ENCODE data around the gene MRPL42.
"Not testable (repeated sequence)": the region's sequence is repeated elsewhere in the genome, so short reads cannot be mapped to it uniquely, and the experiment has no call there.

MRPL42 gene

DNA sequence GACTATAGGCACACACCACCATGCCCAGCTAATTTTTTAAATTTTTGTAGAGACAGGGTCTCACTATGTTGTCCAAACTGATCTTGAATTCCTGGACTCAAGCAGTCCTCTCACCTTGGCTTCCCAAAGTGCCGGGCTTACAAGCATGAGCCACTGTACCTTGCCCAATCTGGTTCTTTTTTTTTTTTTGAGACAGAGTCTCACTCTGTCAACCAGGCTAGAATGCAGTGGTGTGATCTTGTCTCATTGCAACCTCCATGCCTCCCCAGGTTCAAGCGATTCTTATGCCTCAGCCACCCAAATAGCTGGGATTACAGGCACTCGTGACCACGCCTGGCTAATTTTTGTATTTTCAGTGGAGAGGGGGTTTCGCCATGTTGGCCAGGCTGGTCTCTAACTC is 15.4 kb downstream of the MRPL42 start:
- no peak overlapping the region for H3K4me3 ChIP-seq (ENCODE audit: low read depth, low read length)
- TF ChIP-seq, protein P1, sequence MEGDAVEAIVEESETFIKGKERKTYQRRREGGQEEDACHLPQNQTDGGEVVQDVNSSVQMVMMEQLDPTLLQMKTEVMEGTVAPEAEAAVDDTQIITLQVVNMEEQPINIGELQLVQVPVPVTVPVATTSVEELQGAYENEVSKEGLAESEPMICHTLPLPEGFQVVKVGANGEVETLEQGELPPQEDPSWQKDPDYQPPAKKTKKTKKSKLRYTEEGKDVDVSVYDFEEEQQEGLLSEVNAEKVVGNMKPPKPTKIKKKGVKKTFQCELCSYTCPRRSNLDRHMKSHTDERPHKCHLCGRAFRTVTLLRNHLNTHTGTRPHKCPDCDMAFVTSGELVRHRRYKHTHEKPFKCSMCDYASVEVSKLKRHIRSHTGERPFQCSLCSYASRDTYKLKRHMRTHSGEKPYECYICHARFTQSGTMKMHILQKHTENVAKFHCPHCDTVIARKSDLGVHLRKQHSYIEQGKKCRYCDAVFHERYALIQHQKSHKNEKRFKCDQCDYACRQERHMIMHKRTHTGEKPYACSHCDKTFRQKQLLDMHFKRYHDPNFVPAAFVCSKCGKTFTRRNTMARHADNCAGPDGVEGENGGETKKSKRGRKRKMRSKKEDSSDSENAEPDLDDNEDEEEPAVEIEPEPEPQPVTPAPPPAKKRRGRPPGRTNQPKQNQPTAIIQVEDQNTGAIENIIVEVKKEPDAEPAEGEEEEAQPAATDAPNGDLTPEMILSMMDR (IDR thresholded peaks at IDR 0.05; ENCODE audit: borderline replicate concordance, insufficient read depth, low read depth, low read length), result no peak

DNA sequence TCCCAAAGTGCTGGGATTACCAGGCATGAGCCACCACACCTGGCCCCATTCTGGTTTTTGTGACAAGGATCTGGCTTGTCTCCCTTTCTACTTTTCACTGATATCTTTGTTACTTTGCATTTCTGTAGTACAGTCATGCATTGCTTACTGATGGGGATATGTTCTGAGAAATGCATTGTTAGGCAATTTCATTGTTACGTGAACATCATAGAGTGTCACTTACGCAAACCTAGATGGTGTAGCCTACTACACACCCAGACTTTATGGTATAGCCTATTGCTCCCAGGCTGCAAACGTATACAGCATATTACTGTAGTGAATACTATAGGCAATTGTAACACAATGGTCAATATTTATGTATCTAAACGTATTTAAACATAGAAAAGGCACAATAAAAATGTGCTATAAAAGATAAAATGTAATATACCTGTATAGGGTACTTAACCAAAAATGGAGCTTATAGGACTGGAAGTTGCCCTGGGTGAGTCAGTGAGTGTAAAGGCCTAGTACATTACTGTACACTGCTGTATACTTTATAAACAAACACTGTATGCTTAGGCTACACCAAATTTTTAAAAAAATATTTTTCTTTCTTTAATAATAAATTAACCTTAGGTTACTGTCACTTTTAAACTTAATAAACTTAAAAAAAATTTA is 16.0 kb downstream of the MRPL42 start:
- TF ChIP-seq, protein P1 (IDR thresholded peaks at IDR 0.05; ENCODE audit: borderline replicate concordance, insufficient read depth, low read depth, low read length), result no peak

DNA sequence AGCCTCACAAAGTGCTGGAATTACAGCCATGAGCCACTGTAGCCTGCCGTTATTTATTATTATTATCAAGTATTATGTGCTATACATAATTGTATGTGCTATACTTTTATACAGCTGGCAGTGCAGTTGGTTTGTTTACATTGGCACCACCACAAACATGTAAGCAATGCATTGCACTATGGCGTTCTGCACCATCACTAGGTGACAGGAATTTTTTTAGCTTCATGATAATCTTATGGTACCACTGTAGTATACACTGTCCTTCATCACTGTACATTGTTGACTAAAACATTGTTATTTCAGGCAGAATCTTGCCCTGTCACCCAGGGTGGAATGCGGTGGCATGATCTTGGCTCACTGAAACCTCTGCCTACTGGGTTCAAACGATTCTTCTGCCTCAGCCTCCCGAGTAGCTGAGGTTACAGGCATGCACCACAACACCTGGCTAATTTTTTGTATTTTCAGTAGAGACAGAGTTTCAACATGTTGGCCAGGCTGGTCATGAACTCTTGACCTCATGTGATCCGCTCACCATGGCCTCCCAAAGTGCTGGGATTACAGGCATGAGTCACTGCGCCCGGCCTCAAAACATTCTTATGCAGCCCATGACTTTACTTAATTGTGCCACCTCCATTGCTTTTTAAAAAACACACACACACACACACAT is 17.1 kb downstream of the MRPL42 start:
- no peak overlapping the region for H3K4me3 ChIP-seq (ENCODE audit: low read depth, low read length)
- TF ChIP-seq, protein P1 (IDR thresholded peaks at IDR 0.05; ENCODE audit: borderline replicate concordance, insufficient read depth, low read depth, low read length), result no peak

More for the DNA sequence above, 16.0 kb downstream of the MRPL42 start:
- H3K4me3 ChIP-seq (ENCODE audit: low read depth, low read length), result no peak overlapping the region

DNA sequence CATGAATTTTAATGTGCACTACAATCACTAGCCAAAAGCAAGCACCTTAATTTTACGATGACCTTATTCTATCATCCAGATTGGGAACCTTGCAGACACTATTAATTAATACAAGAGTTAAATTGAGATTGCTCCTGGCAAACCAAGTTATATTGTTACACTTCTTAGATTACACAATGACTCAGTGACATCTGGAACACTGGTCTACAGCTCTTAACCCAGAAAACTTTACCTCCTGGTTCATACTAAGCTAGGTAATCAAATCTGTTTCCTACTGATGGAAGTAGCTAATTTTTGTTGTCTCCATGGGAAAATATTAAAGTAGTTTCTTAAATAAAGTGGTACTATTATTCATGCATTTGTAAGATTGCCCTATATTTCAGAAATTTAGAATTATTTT is 25.5 kb downstream of the MRPL42 start:
- not testable (repeated sequence) for H3K4me3 ChIP-seq (ENCODE audit: low read depth, low read length)

DNA sequence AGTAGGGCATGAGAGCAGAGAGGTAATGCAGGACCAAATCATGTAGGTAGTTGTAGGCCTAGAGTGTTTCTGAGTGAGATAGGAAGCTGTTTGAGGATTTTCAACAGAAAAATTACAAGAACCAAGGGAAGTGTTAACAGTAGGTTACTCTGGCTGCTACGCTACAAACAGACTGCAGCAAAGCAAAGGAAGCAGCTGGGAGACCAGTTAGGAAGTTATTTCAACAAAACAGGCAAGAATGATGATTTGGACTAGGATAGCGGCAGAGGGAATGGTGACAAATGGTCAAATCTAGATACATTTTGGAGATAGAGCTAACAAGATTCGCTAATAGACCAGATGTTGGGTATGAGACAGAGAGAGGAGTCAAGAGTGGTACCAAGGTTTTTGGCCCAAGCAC is 26.8 kb downstream of the MRPL42 start:
- TF ChIP-seq, protein P1 (IDR thresholded peaks at IDR 0.05; ENCODE audit: borderline replicate concordance, insufficient read depth, low read depth, low read length), result no peak
- no peak overlapping the region for H3K4me3 ChIP-seq (ENCODE audit: low read depth, low read length)

DNA sequence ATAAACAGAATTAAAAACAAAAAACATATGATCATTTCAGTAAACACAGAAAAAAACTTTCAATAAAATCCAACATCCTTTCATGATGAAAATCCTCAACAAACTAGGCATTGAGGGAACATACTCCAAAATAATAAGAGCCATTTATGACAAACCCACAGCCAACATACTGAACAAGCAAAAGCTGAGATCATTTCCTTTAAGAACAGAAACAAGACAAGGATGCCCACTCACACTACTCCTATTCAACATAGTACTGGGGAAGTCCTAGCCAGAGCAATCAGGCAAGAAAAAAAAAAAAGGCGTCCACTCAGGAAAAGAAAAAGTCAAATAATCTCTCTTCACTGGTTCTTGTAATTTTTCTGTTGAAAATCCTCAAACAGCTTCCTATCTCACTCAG is 30.1 kb downstream of the MRPL42 start:
- TF ChIP-seq, protein P1 (IDR thresholded peaks at IDR 0.05; ENCODE audit: borderline replicate concordance, insufficient read depth, low read depth, low read length), result no peak

DNA sequence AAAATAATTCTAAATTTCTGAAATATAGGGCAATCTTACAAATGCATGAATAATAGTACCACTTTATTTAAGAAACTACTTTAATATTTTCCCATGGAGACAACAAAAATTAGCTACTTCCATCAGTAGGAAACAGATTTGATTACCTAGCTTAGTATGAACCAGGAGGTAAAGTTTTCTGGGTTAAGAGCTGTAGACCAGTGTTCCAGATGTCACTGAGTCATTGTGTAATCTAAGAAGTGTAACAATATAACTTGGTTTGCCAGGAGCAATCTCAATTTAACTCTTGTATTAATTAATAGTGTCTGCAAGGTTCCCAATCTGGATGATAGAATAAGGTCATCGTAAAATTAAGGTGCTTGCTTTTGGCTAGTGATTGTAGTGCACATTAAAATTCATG is 31.5 kb downstream of the MRPL42 start:
- H3K4me3 ChIP-seq (ENCODE audit: low read depth, low read length), result not testable (repeated sequence)

More for the DNA sequence above, 30.1 kb downstream of the MRPL42 start:
- H3K4me3 ChIP-seq (ENCODE audit: low read depth, low read length), result no peak overlapping the region

DNA sequence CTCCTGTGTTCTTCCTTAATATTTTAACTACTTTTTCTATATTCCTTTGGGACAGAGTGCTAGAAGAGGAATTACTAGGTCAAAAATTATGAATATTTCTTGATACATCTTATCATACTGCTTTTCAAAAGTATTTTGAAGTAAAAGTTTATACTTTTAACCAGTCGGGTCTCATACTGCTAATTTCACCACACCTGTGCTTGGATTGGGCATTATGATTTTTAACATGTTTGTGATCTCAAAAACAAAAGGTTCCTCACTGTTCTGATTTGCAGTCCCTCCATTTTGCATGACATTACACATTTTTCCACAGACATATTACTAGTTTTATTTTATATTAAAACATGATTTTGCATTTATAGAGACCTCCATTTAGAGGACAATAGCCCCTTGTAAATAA is 32.9 kb downstream of the MRPL42 start:
- TF ChIP-seq, protein P1 (IDR thresholded peaks at IDR 0.05; ENCODE audit: borderline replicate concordance, insufficient read depth, low read depth, low read length), result no peak
- H3K4me3 ChIP-seq (ENCODE audit: low read depth, low read length), result no peak overlapping the region
